Motor neuron (in vitro differentiated cells): ENCODE data around the gene PPP1R9B. TPM values are rescaled to one million over a fixed set of nuclear protein-coding genes. Genes with fewer than 3 reads are reported as not detected.

Source experiments
- ATAC-seq, 8 experiments: fragments of 200-7000 bp; cut with Tn5 transposase; replicated peaks in 6 of 8; 2 replicates each; pipeline ENCODE4 v1.8.0; 2021; ENCODE audit warnings: mild to moderate bottlenecking in 8 of 8, moderate library complexity in 8 of 8
- H3K27ac ChIP-seq, 2 donors: fragments of 250-450 bp; sonication (Bioruptor Pico); 2 replicates each; pipeline ENCODE4 v1.9.0; 2021; ENCODE audit warnings: antibody characterized with exemption in 2 of 2, mild to moderate bottlenecking in 2 of 2, moderate library complexity in 1 of 2
- H3K4me1 ChIP-seq, 2 donors: fragments of 250-450 bp; sonication (Bioruptor Pico); replicated peaks in 1 of 2; 2 replicates each; pipeline ENCODE4 v1.6.1; 2021; ENCODE audit warnings: antibody characterized with exemption in 2 of 2, mild to moderate bottlenecking in 2 of 2, moderate library complexity in 1 of 2
- H3K4me3 ChIP-seq, 5 donors: fragments of 250-450 bp; sonication (Bioruptor Pico); 2 replicates each; pipeline ENCODE4 v1.9.0; 2021; ENCODE audit warnings: antibody characterized with exemption in 5 of 5, mild to moderate bottlenecking in 5 of 5, moderate library complexity in 4 of 5
- WGBS, 10 experiments: fragments of 450-650 bp; shearing (Covaris generic); methylation state at CpG; one replicate each; pipeline ENCODE4 v1.0.0; 2022; 5-methylcytosine and 5-hydroxymethylcytosine counted together
- in situ Hi-C, 9 experiments: fragments of 400-800 bp; cut with MboI; loops; one replicate each; pipeline ENCODE4 v1.15.0; 2021; ENCODE audit warnings: low sequenced_read_pairs in 9 of 9, low pct_unique_long_range_greater_than_20kb in 2 of 9; ENCODE audit not compliant: unreplicated experiment in 9 of 9
- total RNA-seq, 8 experiments: library from RNA; unstranded; fragments of 300-600 nt; gene quantifications; 2 replicates each; pipeline versions ENCODE4 v1.2.3 to v1.2.4, GENCODE V29; 2022

The PPP1R9B gene
- total RNA-seq, 8 experiments from 2014 or later: 19.7 to 43.3 (median 29.6) TPM

- in situ Hi-C loops: loop anchor here in 4 of 9 experiments (25.0 kb wide), 1 partner anchor 95 kb away; no protein-coding TSS in a partner anchor
Observed at GRCh38 chr17:50192144-50192617, 41.7 kb upstream of the PPP1R9B start.

GRCh38 chr17:50191359-50192143 lies 41.1 kb upstream of the PPP1R9B start:
- ATAC-seq: peak in 1 of 8 experiments; percentile 9
- H3K4me3 ChIP-seq: no peak overlapping the region
- WGBS, 10 experiments: 20 to 100% (median 70%) methylated on average over 1 to 10 of the region's 21 CpGs; no CpG with 5 or more reads in 3 of the 10 experiments
- in situ Hi-C loops: loop anchor here in 4 of 9 experiments (25.0 kb wide), 1 partner anchor 96 kb away; no protein-coding TSS in a partner anchor
- no peak overlapping the region for H3K27ac ChIP-seq
- peaks cover 3 to 4% of the 10 kb centered on the region in 2 donors for H3K4me1 ChIP-seq

More at GRCh38 chr17:50192144-50192617, 41.7 kb upstream of the PPP1R9B start:
- peaks cover 3 to 4% of the 10 kb centered on the region in 2 donors for H3K4me1 ChIP-seq
- WGBS, 10 experiments: 60 to 100% (median 80%) methylated on average over 1 to 3 of the region's 4 CpGs; no CpG with 5 or more reads in 7 of the 10 experiments
- no peak overlapping the region for H3K4me3 ChIP-seq
- H3K27ac ChIP-seq: no peak overlapping the region
- no peak for ATAC-seq

- Histone ChIP-seq H3K4me3 (no peak overlapping the region), H3K27ac (no peak overlapping the region), H3K4me1 (peaks cover 3 to 4% of the 10 kb centered on the region in 2 donors)
- in situ Hi-C loops: loop anchor here in 4 of 9 experiments (25.0 kb wide), 1 partner anchor 97 kb away; no protein-coding TSS in a partner anchor
- WGBS, 10 experiments: 83 to 100% methylated on average over 2 to 6 of the region's 8 CpGs; no CpG with 5 or more reads in 8 of the 10 experiments
- peak in 1 of 8 experiments; percentile 39 for ATAC-seq
Observed at GRCh38 chr17:50190603-50191358, 40.3 kb upstream of the PPP1R9B start.

- H3K27ac ChIP-seq: no peak overlapping the region
- in situ Hi-C loops: loop anchor here in 4 of 9 experiments (25.0 kb wide), 1 partner anchor 97 kb away; no protein-coding TSS in a partner anchor
- ATAC-seq: no peak
- H3K4me3 ChIP-seq: no peak overlapping the region
- peaks cover 3 to 4% of the 10 kb centered on the region in 2 donors for H3K4me1 ChIP-seq
- 60 to 100% methylated on average over 1 of the region's 8 CpGs; no CpG with 5 or more reads in 8 of the 10 experiments for WGBS, 10 experiments
Observed at GRCh38 chr17:50190293-50190602, 39.8 kb upstream of the PPP1R9B start.

- 25 to 100% (median 100%) methylated on average over 1 to 2 of the region's 20 CpGs; no CpG with 5 or more reads in 7 of the 10 experiments for WGBS, 10 experiments
- Histone ChIP-seq H3K27ac (no peak overlapping the region), H3K4me3 (no peak overlapping the region), H3K4me1 (peaks cover 7% of the 10 kb centered on the region in 2 donors)
- ATAC-seq: no peak
- in situ Hi-C loops: loop anchor here in 4 of 9 experiments (25.0 kb wide), 1 partner anchor 98 kb away; no protein-coding TSS in a partner anchor
Observed at GRCh38 chr17:50189550-50190292, 39.2 kb upstream of the PPP1R9B start.

GRCh38 chr17:50188921-50189549 lies 38.6 kb upstream of the PPP1R9B start:
- Histone ChIP-seq H3K4me3 (no peak overlapping the region), H3K4me1 (peaks cover 14% of the 10 kb centered on the region in 2 donors), H3K27ac (no peak overlapping the region)
- in situ Hi-C loops: loop anchor here in 4 of 9 experiments (25.0 kb wide), 1 partner anchor 98 kb away; no protein-coding TSS in a partner anchor
- 57 to 100% (median 63%) methylated on average over 1 to 5 of the region's 11 CpGs; no CpG with 5 or more reads in 5 of the 10 experiments for WGBS, 10 experiments
- ATAC-seq: no peak

GRCh38 chr17:50188531-50188920 lies 38.0 kb upstream of the PPP1R9B start:
- Histone ChIP-seq H3K27ac (no peak overlapping the region), H3K4me1 (peaks cover 17 to 19% of the 10 kb centered on the region in 2 donors), H3K4me3 (no peak overlapping the region)
- ATAC-seq: no peak
- WGBS, 10 experiments: 24% methylated on average over 9 of the region's 13 CpGs; no CpG with 5 or more reads in 9 of the 10 experiments
- in situ Hi-C loops: loop anchor here in 4 of 9 experiments (25.0 kb wide), 1 partner anchor 99 kb away; no protein-coding TSS in a partner anchor

GRCh38 chr17:50187751-50188530 lies 37.5 kb upstream of the PPP1R9B start:
- no peak overlapping the region for H3K27ac ChIP-seq
- 20 to 100% (median 80%) methylated on average over 1 to 4 of the region's 17 CpGs; no CpG with 5 or more reads in 4 of the 10 experiments for WGBS, 10 experiments
- no peak for ATAC-seq

GRCh38 chr17:50187394-50187725 lies 36.9 kb upstream of the PPP1R9B start:
- Histone ChIP-seq H3K27ac (no peak overlapping the region), H3K4me3 (no peak overlapping the region), H3K4me1 (peaks cover 18 to 21% of the 10 kb centered on the region in 2 donors)
- in situ Hi-C loops: loop anchor here in 4 of 9 experiments (25.0 kb wide), 1 partner anchor 100 kb away; no protein-coding TSS in a partner anchor
- ATAC-seq: no peak
- WGBS, 10 experiments: 72 to 83% (median 80%) methylated on average over 1 to 2 of the region's 4 CpGs; no CpG with 5 or more reads in 7 of the 10 experiments

More at GRCh38 chr17:50187751-50188530, 37.5 kb upstream of the PPP1R9B start:
- H3K4me3 ChIP-seq: no peak overlapping the region
- in situ Hi-C loops: loop anchor here in 4 of 9 experiments (25.0 kb wide), 1 partner anchor 99 kb away; no protein-coding TSS in a partner anchor
- H3K4me1 ChIP-seq: peaks cover 18 to 21% of the 10 kb centered on the region in 2 donors

- Histone ChIP-seq H3K4me1 (peaks cover 18 to 21% of the 10 kb centered on the region in 2 donors), H3K27ac (no peak overlapping the region), H3K4me3 (no peak overlapping the region)
- in situ Hi-C loops: loop anchor here in 4 of 9 experiments (25.0 kb wide), 1 partner anchor 100 kb away; no protein-coding TSS in a partner anchor
- no peak for ATAC-seq
- WGBS, 10 experiments: 0 to 100% (median 80%) methylated on average over 1 to 3 of the region's 24 CpGs; no CpG with 5 or more reads in 5 of the 10 experiments
Observed at GRCh38 chr17:50186661-50187393, 36.4 kb upstream of the PPP1R9B start.
